ENCODE data around the gene PRKN. TPM values are rescaled to one million over a fixed set of nuclear protein-coding genes. Genes with fewer than 3 reads are reported as not detected.

Gene PRKN
- total RNA-seq, 1 experiment from 2014 or later: 2.0 TPM

DNA sequence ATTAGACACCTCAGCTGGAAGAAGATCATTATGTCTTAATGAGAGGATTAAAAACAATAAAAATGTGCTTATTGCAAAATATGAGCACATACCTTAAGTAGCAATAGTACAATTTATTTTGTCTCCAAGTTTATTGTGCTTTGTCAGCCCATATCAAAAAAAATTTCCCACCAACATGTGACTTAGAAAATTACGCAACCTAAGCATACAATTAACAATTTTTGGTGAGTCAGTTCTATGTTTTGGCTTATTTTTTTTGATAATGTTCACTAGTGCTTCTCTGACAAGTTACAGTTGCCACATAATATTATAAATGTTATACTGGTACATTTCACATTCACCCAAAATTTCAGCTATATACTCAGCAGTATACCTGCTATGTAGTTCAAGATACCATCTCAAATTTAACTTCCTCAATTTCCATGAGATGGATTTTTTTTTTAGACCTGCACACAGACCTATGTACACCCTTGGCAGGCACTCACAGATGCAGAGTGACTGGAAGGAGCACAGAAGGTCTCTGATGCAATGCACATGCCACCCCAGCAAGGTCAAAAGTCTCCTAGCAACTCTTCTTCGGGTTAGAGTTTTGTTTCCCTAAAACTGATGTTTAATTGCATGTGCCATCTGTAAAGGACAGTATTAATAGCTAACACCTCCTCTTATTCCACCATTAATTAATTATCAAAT lies 112.4 kb downstream of the PRKN start:
- Histone ChIP-seq H3K23ac (ENCODE audit: insufficient read length, low read depth, low read length) (no peak overlapping the region), H3K4me1 (ENCODE audit: insufficient read depth, low read length) (no peaks in the 10 kb centered on the region), H3K79me1 (ENCODE audit: insufficient read depth, low read depth, low read length, poor library complexity, severe bottlenecking) (no peaks in the 10 kb centered on the region), H2BK20ac (ENCODE audit: low read depth, low read length, poor library complexity, severe bottlenecking) (no peak overlapping the region), H2AFZ (ENCODE audit: low read length) (no peak overlapping the region), H3K4ac (ENCODE audit: low read depth, low read length) (no peak overlapping the region), H3K18ac (ENCODE audit: insufficient read length, low read depth, low read length) (no peak overlapping the region), H3K56ac (ENCODE audit: insufficient read length, low read depth, low read length) (no peak overlapping the region), H3T11ph (ENCODE audit: low read length) (no peak overlapping the region), H3K23me2 (ENCODE audit: insufficient read length, low read depth, low read length, poor library complexity, severe bottlenecking) (no peaks in the 10 kb centered on the region), H4K20me1 (ENCODE audit: control insufficient read depth, insufficient read depth, insufficient read length) (no peaks in the 10 kb centered on the region), H2BK15ac (ENCODE audit: low read depth, low read length) (no peak overlapping the region), H2BK5ac (ENCODE audit: insufficient read length, low read length) (no peak overlapping the region), H3K79me2 (ENCODE audit: insufficient read depth, low read length) (no peaks in the 10 kb centered on the region), H3K9ac (ENCODE audit: extremely low read depth, insufficient read length, low read length) (no peak overlapping the region), H4K91ac (ENCODE audit: insufficient read length, low read depth, low read length) (no peak overlapping the region), H3K14ac (ENCODE audit: insufficient read depth, low read length) (no peak overlapping the region), H2BK12ac (ENCODE audit: insufficient read length, low read depth, low read length) (no peak overlapping the region), H3K9me3 (ENCODE audit: control insufficient read depth, low read depth, low read length) (no peaks in the 10 kb centered on the region), H2AK5ac (ENCODE audit: insufficient read length, low read length) (no peak overlapping the region), H3K27ac (ENCODE audit: insufficient read length, low read depth, low read length) (no peak overlapping the region), H2BK120ac (ENCODE audit: low read depth, low read length, poor library complexity, severe bottlenecking) (no peak overlapping the region), H3K27me3 (ENCODE audit: insufficient read depth, low read length) (no peaks in the 10 kb centered on the region), H4K8ac (replicated peaks; ENCODE audit: insufficient read length, low read depth, low read length) (no peak overlapping the region), H3K4me2 (ENCODE audit: insufficient read depth, insufficient read length, low read length) (no peak overlapping the region), H4K5ac (ENCODE audit: insufficient read length, low read depth, low read length) (no peak overlapping the region)
- DNase-seq: no peak
- Mint-ChIP-seq H3K9me3 (no peaks in the 10 kb centered on the region), H3K4me1 (no peaks in the 10 kb centered on the region), H3K4me3 (no peak overlapping the region), H3K27me3 (ENCODE audit: low read depth) (no peaks in the 10 kb centered on the region), H3K36me3 (ENCODE audit: insufficient read depth in 1 of 3, low read depth in 3 of 3) (no peaks in the 10 kb centered on the region), H3K27ac (peak overlapping the region in 1 of 3 experiments; percentile 81; a peak in 1 of 7 replicates)
- no CpG with 5 or more reads among the region's 2 CpGs for WGBS (ENCODE audit: extremely low coverage, insufficient read length, low lambda C conversion rate)
- no peak for TF ChIP-seq CTCF (conservative IDR thresholded peaks at IDR 0.05)
